DMS79 treated with DMSO at 0.1 percent for 48 hours (cell line): ENCODE results near the gene PHKA2.

Source experiments
- DNase-seq: peaks from one replicate; lab custom pipeline; 2025; lab: John Stamatoyannopoulos, UW

The PHKA2 gene

DNA sequence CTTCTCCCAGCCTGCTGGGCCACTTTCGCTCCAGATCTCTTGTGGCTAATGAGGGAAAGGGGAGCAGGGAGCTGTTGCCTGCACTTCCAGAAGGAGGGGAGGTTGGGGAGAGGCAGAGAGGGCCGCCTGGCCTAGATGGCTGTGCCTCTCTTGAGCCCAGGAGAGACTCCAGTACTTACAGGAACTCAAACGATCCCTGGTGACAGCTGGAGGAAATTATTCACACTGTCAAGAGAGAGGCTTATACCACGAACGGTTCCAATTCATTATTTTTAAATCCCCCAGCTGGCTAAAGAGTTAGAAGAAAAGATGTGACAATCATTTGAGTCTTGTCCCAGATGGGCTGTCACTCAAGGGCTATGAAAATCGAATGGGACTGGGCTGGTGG lies 96.1 kb downstream of the PHKA2 start:
- DNase-seq = peak; percentile 7

DNA sequence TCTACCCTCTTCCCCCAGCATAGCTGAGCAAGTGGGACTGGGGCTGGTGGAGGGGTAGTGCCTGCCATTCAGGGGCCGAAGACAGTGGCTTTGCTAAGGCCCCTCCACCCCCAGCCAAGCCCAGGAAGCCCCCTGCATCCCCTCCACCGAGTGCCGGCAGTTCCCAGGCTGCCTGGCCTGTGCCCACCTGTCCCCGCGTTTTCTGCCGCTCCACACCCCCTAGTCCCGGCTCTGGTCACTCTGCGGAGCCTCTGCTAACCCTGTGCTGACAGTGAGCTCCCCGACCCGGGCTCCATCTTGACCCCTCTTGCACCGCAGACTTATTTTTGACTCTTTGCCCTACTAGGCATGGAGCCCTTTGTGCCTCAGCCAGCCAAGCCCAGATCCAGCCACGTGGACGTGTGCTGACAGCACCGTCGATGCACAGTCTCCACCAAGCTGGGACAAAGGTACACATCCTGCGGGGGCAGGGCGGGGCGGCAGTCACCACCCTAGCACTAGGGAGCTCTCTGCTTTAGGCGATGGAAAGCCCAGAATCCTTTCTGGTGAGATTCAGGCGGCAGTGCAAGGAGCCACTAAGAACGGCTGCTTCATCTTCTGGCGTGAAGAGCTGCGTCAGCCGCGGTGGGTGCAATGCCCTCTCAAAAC lies 96.6 kb downstream of the PHKA2 start:
- no peak for DNase-seq

DNA sequence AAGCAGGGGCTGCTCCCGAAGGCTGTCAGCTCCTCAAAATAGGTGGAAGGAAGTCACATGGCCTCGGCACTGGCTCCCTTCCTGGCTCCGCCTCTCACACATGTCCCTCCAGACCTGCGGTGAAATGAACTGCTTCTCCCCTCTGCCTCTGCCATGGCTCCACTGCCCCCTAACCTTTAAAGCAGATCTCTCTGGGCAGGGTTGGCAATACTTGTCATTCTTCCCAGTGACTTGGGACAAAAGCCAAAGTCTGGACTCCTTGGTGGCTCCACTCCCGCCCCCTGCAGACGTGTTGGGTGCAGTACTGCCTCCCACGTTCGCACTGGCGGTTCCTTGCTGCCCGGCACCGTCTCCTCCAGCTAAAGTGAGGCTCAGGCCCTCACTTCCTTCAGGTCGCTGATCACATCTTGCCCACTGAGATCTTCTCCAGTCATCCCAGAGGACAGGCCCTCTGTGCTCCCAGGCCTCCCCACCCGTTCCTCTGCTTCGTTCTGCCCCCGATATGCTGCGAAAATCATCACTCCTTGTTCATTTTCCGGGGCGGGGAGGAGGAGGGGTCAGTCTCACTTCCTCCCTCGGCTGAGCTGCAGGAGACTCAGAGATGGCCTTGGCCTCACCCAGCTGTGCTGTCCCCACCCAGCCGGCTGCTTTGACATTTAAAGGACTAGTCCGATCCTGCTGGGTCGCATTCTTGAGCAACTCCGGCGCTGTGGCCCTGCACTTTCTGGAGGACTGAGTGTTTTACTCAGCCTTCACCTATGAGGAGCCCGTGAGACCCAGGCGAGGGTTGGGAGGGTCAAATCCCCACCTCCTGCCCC lies 97.4 kb downstream of the PHKA2 start:
- no peak for DNase-seq

DNA sequence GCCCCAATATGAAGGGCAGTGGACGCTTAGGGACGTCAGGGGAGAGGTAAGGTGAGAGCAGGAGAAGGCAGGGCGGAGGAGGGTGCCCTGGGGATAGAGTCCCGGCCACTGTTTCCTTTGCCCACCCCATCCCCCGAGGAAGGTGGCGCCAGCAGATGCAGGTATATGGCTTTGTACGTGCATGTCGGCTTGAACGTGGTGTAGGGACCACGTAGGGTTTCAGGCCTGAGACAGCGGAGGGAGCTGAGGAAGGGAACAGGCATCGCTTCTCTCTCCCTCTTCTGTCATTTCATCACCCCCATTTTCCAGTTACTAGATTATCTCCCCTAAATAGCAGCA lies 97.9 kb downstream of the PHKA2 start:
- no peak for DNase-seq

DNA sequence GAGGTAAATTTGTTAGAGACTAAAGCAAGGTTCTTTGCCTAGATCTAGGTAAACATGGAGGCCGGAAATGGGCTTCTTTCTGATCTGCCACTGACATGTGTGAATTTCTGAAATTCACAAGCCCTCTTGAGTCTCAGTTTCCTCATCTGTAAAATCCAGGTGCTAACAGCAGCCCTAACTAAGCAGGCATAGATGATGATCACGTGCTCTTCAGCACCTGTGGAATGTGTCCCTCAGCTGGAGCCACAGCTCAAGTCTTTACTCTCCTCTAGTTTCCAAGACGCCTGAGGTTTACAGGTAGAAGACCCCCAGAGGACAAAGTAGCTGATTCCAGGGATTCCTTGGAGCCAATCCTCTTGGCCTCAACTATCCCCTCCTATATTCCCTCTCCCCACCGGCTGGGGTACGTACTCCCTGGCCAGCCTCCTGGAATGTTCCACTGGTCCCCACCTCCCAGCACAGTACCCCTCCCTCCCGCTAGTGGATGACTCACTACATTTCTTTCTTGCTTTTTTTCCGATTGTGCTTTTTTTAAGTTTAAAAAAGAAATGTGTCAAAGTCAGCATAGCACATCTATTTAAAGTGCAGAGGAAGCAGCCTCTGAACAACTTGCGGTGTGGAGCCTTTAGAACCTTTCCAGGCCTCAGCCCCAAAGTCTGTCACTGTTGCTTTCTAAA lies 98.4 kb downstream of the PHKA2 start:
- DNase-seq = no peak

DNA sequence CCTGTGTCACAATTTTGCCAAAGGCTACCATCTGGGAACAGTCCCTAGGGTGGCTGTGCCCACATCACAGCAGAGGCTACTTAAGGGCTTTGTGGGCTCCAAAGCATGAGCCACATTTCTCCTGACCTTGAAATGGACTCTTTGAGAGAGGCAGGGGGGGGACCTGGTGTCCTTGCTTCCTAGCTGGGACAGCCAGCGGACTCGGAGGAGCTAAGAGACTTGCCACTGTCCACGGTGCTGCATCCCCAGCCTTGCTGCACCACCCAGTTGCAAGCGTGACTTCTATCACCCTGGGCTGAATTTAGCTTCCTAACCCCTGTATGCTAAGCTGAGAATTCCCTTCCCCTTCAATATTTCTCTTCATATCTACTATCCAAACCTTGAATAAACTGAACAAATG lies 99.0 kb downstream of the PHKA2 start:
- DNase-seq = no peak

DNA sequence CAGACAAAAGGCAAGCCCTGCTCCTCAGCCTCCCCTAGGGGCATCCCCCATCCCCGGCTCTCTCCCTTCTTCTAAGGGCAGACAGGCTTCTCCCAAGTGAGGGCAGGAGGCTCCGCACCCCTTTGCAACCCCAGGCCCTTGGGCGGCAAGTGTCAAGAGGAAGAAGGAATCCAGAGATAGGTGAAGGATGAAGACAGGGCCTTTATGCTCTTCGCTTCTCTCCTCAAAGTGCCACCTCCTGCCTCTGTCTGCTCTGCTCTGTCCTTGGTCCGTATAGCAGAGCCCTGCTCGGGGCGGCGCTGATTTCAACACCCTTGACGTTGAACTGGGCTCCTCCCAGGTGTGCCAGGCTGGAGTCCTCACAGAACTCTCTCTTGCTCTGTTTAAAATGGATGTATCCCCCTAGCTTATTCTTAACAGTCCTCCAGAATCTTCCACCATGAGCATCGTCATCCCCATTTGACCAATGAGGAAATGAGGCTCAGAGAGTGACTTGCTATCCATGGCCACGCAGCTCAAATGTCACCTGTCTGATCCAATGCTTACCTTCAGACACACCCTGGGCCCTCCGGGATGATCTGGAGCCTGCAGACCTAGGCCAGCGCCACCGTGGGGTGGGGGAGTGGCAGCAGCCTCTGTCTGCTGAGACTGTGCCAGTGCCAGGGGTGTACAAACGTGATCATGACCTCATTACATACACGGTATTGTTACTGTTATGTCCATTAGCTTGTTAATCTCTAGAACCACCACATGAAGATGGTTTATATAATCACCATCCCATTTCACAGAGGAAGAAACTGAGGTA lies 99.8 kb downstream of the PHKA2 start:
- DNase-seq = no peak

DNA sequence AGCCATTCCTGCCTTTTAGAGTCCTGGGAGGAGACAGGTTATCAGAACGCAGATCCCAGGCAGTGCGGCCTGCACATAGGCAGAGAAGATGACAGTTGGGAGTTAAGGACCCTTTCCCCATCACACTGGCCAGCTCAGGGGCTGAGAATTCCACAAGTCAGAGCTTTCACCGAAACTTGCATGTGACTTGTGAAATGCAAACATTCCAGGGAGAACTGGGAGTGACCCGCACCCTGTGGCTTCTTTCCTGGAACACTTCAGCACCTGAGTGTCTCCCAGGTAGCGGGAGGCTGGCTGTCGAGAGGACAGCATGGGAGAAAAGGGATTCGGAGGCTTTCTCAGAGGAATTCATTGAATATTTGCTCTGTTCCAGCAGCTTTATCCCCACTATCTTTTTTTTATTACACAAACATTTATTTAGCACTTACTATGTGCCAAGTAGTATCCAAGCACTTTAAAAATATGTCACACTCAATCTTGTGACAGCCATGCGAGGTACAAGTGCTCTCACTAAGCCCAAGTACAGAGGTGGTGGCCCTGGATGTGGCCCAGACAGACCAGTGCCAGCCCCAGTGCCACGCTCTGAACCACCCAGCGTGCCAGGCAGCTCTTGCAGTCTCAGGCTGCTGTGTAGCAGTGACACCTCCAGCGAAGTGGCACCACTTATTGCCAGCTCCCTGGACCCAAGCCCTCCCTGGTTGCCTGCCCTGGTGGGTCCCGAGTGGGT lies 100.5 kb downstream of the PHKA2 start:
- no peak for DNase-seq

DNA sequence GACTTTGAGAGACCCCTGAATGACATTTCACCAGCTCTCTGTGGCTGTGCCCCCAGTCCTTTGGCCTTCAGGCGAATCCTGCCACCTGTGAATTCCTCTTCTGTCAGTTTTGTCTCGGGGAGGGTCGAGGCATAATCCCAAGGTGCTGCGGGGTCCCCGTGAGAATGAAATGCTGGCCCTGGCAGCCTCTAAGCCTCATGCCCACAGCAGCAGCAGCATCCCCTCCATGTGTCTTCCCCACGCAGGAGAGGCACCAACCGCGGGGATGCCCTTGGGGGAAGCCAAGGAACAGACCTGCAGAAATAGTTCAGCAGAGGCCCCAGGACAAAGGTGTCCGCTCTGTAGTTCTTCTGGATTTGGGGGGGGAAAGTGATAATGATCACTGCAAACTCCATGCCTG lies 104.8 kb downstream of the PHKA2 start:
- no peak for DNase-seq

DNA sequence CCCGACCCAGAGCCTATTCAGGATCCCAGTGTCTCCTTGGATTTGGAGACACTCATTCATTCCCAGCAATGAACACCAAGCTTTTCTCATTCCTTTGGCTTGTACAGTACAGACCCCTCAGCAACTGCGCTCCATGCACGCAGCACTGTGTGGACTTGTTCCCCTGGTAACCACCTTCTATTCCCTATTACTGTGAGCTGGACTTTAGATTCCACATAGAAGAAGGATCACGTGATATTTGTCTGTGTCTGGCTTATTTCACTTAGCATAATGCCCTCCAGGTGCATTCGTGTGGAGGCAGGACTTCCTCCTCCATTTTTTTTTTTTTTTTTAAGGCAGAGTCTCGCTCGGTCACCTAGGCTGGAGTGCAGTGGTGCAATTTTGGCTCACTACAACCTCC lies 106.4 kb downstream of the PHKA2 start:
- DNase-seq = no peak

DNA sequence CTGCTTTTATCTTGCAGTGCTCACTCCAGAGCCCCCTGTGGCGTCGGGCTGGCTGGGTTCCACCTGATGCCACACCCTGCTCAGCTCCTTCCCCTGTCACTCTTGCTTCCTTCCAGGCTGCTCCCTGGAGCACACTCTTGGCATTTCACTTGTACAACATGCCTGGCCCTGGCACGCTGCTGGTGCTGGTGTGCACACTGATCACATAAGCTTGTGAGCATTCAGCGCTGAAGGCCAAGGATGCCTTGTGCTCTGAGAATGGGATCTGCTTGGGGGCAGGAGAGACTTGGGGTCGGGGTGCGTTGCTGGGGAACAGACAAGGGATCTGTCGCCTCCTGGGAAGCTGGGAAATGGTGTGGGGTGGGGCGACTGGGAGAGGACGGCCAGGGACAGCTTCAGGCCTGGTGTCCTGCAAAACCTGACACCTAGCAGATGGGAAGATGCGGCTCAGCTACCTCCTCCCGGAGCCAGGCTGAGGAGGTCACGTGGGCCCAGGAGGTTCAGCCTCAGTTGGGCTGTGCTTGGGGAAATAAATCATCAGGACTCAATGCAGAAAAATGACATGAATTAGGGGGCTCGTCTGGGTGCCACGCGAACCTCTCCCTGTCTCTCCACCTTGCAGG lies 108.5 kb downstream of the PHKA2 start:
- peak; percentile 3 for DNase-seq

DNA sequence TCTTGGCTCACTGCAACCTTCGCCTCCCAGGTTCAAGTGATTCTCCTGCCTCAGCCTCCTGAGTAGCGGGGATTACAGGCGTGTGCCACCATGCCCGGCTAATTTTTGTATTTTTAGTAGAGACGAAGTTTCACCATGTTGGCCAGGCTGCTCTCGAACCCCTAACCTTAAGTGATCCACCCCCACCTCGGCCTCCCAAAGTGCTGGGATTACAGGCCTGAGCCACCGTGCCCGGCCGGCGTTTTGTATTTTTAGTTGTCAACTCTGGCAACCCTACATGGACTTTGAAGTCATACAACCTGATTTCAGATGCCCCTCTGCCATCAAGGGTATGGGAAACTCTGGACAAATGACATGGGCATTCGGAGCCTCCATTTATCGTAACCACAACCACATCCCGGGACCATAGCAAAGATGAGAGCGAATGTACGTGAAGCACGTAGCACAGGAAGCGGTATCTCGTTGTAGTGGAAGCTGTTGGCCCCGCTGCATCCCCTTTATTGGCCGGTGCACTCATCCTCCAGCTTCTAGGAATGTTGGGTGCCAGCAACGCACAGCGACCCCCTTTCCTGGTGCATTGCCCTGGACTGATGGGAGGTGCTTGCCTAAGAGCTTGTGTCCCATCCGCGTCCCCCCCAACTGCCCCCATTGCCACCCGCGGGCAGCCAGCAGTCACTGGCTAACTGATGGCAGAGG lies 109.2 kb downstream of the PHKA2 start:
- no peak for DNase-seq

DNA sequence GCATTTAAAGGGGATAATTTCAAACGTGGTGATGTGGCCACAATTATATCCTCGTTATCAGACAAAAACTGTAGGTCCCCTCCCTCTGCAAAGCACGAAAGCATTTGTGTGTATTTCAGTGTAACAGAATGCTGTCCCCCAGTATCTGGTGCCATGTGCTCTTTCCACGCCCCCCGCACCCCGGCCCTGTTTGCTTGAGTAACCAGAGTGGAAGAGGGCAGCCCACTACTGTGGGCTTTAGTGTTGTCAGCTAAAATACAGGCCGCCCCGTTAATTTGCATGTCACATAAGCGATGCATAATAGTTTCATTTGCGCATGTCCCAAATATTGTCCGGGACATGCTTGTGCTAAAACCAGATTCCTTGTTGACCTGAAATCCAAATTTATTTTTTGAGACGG lies 110.1 kb downstream of the PHKA2 start:
- DNase-seq = no peak

DNA sequence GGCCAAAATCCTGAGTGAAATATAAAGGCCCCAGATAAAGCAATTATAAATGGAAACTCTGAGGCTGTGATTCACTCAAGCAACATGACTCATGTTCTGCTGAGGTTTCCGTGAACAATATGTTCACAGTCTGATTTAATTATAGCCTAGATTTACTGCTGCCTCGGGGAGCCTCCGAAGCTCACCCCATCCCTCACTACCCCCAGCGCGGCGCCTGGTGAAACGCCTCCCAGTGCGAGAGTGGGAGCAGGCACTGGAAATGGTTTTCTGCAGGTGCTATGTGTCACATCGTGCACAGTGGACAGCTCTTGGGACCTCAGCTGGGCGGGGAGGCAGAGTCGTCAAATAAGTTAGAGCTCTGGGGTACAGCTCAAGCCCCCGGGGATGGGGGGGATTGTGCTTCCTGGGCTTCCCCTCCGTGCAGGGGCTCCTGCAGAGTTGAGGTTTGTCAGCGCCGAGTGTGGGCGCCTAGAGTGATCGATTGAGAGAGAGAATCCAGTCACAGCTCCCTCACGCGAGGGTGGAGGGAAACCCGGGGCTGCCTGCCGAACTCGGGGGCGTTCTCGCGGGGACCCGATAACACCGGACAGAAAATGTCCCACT lies 110.6 kb downstream of the PHKA2 start:
- no peak for DNase-seq

DNA sequence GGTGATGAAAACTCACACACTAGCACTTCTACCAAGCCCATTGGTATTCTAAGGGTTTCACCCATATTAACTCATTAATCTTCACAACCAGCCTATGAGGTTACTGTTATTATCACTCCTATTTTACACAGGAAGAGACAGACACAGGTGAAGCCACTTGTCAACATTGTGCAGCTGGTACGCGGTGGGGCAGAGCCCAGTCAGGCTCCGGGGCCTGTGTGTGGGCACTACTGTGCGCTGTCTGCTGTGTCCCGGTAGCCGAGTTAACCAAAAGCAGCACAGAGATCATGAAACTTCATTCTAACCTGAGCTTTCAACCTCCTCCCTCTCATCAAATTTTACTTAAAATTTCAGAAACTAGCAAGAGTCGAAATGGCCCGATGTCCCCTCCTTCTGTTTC lies 111.3 kb downstream of the PHKA2 start:
- DNase-seq = no peak

DNA sequence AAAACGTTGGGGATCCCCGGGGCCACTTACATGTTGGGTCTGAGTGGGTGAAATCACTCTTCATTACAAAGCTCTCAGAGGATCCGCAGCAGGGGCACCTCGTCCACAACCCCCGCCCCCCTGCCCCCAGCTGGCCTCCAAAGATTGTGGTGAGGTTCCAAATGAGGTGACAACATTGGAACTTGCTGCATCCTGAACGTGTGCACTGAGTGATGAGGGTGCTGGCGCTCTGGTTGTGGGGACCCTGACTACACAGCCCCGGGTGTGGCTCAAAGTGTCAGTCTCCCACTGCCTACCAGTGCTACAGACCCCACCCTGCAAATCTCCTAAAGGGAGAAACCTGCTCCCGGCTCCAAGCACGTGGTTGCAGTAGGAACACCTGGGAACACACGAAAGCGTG lies 111.9 kb downstream of the PHKA2 start:
- DNase-seq = no peak

DNA sequence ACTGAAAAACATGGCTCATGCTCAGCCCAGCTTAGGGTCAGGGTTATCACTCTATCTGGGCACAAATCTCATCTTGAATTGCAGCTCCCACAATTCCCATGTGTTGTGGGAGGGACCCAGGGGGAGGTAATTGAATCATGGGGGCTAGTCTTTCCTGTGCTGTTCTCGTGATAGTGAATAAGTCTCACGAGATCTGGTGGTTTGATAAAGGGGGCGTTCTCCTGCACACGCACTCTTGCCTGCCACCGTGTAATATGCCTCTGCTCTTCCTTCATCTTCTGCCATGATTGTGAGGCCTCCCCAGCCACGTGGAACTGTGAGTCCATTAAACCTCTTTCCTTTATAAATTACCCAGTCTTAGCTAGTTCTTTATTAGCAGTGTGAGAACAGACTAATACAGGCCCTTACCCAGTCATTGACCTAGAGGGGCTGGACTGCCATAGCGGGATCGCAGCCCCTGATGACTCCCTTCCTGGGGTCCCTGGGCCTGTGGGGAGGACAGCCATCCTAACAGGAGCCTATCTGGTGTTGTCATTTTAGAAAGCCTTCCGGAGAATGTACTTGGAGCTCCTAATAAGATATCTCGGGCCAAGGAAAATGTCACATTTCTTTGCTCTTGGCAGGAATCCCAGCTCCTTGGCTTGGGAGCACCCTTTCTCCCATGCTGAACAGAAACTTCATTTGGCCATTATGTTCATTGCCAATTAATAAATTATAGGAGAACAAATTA lies 112.6 kb downstream of the PHKA2 start:
- DNase-seq = no peak

DNA sequence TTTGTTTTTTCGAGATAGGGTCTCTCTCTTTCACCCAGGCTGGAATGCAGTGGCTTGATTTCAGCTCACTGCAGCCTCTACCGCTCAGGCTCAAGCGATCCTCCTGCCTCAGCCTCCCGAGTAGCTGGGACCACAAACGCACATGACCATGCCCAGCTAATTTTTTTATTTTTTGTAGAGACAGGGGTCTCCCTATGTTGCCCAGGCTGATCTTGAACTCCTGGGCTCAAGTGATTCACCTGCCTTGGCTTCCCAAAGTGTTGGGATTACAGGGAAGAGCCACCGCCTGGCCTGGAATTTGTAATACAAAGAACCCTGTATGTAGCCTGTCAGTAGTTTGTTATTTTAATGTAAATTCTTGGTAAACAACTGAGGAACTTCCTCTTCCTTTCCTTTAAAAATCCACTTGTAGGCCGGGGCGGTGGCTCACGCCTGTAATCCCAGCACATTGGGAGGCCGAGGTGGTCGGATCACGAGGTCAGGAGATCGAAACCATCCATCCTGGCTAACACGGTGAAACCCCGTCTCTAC lies 119.5 kb downstream of the PHKA2 start:
- DNase-seq = no peak

DNA sequence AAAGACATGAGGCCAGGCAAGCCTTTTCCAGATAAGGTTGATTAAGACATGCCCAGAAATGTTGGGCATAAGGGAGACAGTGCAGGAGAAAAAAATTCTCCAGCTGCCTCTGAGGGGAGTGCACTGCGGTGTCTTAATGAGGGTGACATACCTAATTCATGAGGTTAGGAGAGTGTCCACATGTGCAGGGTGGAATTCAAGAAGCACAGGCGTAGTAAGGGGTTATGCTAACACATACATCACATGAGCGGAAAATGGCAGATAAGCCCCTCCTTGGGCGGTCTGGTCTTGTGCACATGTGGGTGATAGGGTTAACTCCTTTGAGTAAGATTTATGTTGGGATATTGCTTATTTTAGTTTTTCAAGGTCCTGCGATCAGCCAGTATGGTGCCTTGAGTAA lies 122.4 kb downstream of the PHKA2 start:
- no peak for DNase-seq

DNA sequence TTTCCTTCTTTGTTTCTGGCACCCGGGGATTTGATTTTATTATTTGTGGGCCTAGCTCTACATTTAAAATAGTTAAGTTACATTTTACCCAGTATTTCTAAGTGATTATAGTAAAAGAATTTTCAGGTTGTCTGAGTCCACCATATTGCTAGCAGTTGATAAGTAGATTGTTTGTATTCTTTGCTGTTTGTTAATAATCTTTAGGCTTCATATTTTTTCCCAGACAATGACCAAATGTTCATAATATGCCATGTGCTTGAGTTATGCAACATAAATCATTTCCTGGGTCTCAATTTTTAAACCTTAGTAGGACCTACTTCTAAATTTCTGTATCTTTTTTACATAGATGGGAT lies 127.3 kb downstream of the PHKA2 start:
- DNase-seq = no peak
